GM12865 (cell line): Measurements from ENCODE around the gene ZNF160.
"Not testable (repeated sequence)": the region's sequence is repeated elsewhere in the genome, so short reads cannot be mapped to it uniquely, and the experiment has no call there.

ENCODE experiments used
- DNase-seq: peaks from one replicate; pipeline ENCODE4 v3.0.0; 2010; ENCODE audit warnings: low read depth
- H3K4me3 ChIP-seq: 2 replicates; pipeline ENCODE4 v1.5.1; 2011; ENCODE audit warnings: mild to moderate bottlenecking, low read depth, low read length, control low read depth
- TF ChIP-seq, protein P1 (sequence below): IDR thresholded peaks from 2 replicates; pipeline ENCODE4 v1.5.1; 2011; ENCODE audit warnings: low read length, control low read depth, low read depth, inconsistent platforms; ENCODE audit not compliant: insufficient read depth; ENCODE audit errors: missing control alignments

Gene ZNF160

DNA sequence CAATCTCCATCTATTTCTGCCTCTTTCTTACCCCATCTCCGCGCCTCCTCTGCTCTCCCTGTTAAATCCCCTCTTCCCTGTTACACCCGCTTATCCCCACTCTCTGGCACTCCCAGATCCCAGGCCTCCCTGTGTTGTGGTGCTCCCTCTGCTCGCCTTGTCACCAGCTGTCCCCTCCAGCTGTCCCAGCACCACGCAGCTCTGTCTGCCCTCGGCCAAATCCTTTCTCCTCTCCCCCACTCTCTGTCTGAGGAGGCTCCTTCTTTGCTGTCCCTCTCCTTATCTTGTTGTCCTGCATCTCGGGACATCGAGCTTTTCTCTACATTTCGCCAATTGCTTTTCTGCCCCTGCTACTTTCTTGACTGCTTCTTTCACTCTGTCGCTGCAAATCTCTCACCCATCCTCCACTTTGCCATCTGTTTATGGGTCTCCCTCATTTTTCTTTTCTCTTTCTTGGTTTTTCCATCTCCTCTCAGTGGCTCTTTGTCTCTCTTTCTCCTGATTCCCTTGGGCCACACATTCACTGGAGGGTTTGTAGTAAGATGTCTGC, 941 bp downstream of the ZNF160 start:
- TF ChIP-seq, protein P1, sequence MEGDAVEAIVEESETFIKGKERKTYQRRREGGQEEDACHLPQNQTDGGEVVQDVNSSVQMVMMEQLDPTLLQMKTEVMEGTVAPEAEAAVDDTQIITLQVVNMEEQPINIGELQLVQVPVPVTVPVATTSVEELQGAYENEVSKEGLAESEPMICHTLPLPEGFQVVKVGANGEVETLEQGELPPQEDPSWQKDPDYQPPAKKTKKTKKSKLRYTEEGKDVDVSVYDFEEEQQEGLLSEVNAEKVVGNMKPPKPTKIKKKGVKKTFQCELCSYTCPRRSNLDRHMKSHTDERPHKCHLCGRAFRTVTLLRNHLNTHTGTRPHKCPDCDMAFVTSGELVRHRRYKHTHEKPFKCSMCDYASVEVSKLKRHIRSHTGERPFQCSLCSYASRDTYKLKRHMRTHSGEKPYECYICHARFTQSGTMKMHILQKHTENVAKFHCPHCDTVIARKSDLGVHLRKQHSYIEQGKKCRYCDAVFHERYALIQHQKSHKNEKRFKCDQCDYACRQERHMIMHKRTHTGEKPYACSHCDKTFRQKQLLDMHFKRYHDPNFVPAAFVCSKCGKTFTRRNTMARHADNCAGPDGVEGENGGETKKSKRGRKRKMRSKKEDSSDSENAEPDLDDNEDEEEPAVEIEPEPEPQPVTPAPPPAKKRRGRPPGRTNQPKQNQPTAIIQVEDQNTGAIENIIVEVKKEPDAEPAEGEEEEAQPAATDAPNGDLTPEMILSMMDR = no peak
- no peak for DNase-seq
- H3K4me3 ChIP-seq = peak overlapping the region; percentile 100

GRCh38 chr19:53101518-53101917, 1.7 kb downstream of the ZNF160 start:
- no peak for DNase-seq
- TF ChIP-seq, protein P1 = no peak
- H3K4me3 ChIP-seq = no peak overlapping the region; the same call in 1 of the 2 replicates

GRCh38 chr19:53098570-53098969, 4.7 kb downstream of the ZNF160 start:
- H3K4me3 ChIP-seq = not testable (repeated sequence)

GRCh38 chr19:53096982-53097690, 6.1 kb downstream of the ZNF160 start:
- not testable (repeated sequence) for DNase-seq, H3K4me3 ChIP-seq

More at GRCh38 chr19:53098570-53098969, 4.7 kb downstream of the ZNF160 start:
- DNase-seq = not testable (repeated sequence)

DNA sequence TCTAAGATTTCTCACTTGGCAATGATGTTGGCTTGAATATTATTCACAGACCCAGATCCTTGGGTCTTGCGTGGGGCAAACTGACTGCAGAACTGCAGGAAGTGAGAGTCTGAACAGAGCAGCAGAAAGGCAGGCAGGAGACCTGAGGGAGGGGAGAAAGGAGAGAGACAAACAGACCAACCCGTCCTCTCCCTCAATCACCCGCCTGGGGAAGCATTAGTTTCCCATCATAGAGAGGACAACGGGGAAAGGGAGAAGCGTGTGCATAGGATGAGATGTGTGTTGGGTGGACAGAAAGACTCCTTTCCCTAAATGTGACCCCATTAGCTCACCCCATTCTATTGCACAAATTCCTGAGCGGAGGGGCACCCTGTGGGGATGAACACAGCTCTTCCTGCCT, 6.6 kb downstream of the ZNF160 start:
- H3K4me3 ChIP-seq, DNase-seq: not testable (repeated sequence)

GRCh38 chr19:53094754-53095575, 8.3 kb downstream of the ZNF160 start:
- DNase-seq = no peak
- TF ChIP-seq, protein P1 = no peak
- H3K4me3 ChIP-seq = no peak overlapping the region

- TF ChIP-seq, protein P1 = no peak
- H3K4me3 ChIP-seq = no peak overlapping the region
Observed at GRCh38 chr19:53092723-53093122, 10.5 kb downstream of the ZNF160 start.

DNA sequence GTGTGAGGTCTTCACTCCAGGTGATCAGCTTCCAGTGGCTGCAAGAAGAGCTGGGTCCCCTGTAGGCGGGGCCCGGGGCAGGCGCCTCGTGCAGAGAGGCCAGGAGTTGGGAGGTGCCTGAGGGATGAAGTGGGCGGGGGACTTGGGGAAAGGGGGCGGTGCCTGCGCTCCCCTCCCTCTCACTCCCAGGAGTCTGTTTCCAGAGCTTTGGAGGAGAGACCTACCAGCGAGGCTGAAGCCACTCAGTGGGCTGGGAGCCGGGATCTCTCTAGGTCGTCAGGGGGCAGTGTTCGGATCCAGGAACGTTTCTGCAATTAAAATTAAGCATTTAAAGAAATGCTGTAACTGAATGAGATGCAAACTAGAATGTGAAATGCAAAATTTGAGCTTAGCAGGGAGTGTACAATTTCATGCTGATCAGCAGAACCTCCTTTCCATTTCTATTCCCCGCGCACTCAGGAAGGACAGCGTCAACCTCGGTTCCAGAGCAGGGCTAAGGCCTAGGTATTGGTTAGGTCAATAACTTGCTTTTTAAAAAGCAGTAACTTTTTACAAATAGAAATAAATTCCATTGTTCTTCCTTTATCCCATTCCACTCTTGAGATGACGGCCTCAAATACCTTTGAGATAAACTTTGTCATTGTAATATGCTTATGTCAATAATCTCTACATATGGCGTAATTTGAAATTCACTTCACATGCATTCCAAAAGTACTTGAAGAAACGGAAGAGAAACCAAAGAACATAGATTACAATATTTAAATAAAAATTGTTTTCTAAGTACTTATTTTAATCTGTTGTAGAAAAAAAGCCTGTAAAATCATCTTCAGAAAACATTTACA, 11.6 kb downstream of the ZNF160 start:
- TF ChIP-seq, protein P1 = no peak
- DNase-seq = no peak
- H3K4me3 ChIP-seq = no peak overlapping the region

More at GRCh38 chr19:53092723-53093122, 10.5 kb downstream of the ZNF160 start:
- no peak for DNase-seq
